Measurements from ENCODE around the gene ABR.

DNA sequence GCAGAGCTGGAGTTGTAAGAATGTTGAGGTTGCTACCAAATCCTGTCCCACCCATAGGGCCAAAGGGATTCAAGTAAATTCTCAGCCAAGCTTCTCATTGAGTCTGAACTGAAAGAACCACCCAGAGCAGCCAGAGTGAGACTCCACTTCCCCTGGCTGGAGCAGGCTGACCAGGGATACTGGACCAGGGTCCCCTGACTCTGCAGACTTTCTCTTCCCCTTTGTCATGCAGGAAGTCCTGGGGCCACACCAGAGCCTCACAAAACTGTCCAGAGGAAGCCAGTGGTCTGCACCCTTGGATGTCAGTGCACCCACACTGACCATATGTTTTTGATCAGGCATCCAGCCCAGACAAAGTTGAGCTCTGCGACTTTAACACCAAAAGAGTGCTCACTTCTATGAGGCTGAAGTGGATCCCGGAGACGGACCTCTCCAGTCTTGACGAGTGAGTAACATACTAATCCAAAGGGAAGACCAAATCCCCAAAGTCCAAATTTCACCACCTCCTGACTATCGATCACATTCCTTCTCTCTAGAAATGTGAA is 204.3 kb downstream of the ABR start:
- TF ChIP-seq, protein P1, sequence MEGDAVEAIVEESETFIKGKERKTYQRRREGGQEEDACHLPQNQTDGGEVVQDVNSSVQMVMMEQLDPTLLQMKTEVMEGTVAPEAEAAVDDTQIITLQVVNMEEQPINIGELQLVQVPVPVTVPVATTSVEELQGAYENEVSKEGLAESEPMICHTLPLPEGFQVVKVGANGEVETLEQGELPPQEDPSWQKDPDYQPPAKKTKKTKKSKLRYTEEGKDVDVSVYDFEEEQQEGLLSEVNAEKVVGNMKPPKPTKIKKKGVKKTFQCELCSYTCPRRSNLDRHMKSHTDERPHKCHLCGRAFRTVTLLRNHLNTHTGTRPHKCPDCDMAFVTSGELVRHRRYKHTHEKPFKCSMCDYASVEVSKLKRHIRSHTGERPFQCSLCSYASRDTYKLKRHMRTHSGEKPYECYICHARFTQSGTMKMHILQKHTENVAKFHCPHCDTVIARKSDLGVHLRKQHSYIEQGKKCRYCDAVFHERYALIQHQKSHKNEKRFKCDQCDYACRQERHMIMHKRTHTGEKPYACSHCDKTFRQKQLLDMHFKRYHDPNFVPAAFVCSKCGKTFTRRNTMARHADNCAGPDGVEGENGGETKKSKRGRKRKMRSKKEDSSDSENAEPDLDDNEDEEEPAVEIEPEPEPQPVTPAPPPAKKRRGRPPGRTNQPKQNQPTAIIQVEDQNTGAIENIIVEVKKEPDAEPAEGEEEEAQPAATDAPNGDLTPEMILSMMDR (IDR thresholded peaks at IDR 0.05), result no peak
- TF ChIP-seq POLR2AphosphoS5 (IDR thresholded peaks at IDR 0.05) (no peak), POLR2A (IDR thresholded peaks at IDR 0.05) (no peak)

All from prostate gland (tissue), 2 donors.